ENCODE results near the gene HNF4A. TPM values are rescaled to one million over a fixed set of nuclear protein-coding genes. Genes with fewer than 3 reads are reported as not detected.

HNF4A gene
- total and polyA plus RNA-seq, 2 of the 13 experiments (the other 11 are each of a cell fraction or from before 2014, with no cell fraction given), result 80.9 to 169 TPM

- BruUV-seq (replicated peaks), result TSS peak; percentile 57
- ChIA-PET POLR2A (interaction anchor here (0.7 to 3.5 kb wide), 14 partner anchors 8 to 100 kb away, joined by 3 to 100 read pairs (median 5); partner anchors contain the start of genes HNF4A and TTPAL), CTCF (ENCODE audit: low intra/inter-chr PET ratio, low total read pairs) (interaction anchor here (1.3 kb wide), 1 partner anchor 18 kb away, joined by 5 read pairs; no protein-coding TSS in a partner anchor)
- in situ Hi-C loops (cut with HindIII; ENCODE audit: extremely low pct_ligation_motif_present, low pct_unique_long_range_greater_than_20kb), result no loop called here
- H3K27ac ChIP-seq (ENCODE audit: extremely low read length, insufficient read depth, low read length), result peak overlapping the region; percentile 68
- FAIRE-seq, result peak; percentile 54
- no peak; the same call in 2 of the 3 replicates for ATAC-seq
- no peaks in the 10 kb centered on the region; a peak in 1 of 5 replicates for H3K27me3 ChIP-seq (ENCODE audit: control insufficient read depth in 1 of 2, insufficient read depth in 2 of 2, low read length in 2 of 2)
- H2AFZ ChIP-seq (ENCODE audit: low read length), result no peak overlapping the region
- H4K20me1 ChIP-seq (ENCODE audit: insufficient read depth, low read length), result peaks cover 17% of the 10 kb centered on the region; the same call in 1 of the 2 replicates
- peak overlapping the region; percentile 80 for H3K9ac ChIP-seq (ENCODE audit: insufficient read depth, low read depth, low read length)
- peak overlapping the region; percentile 74 to 87 (median 84) for H3K4me3 ChIP-seq (replicated peaks in 1 of 3; ENCODE audit: insufficient read depth in 1 of 3, low read depth in 2 of 3, low read length in 3 of 3)
- intact Hi-C loops (cut with micrococcal nuclease; ENCODE audit: unreplicated experiment), result loop anchor here (1.0 to 2.0 kb wide), 3 partner anchors 9 to 59 kb away; no protein-coding TSS in a partner anchor
- 3% methylated on average over 17 of the region's 17 CpGs for WGBS (ENCODE audit: low lambda C conversion rate)
- H3K4me2 ChIP-seq (ENCODE audit: low read depth, low read length), result peak overlapping the region; percentile 91
- H3K4me1 ChIP-seq (ENCODE audit: insufficient read depth, low read length), result peaks cover 85% of the 10 kb centered on the region
- H3K9me3 ChIP-seq (ENCODE audit: low read length), result no peaks in the 10 kb centered on the region
- H3K79me2 ChIP-seq (ENCODE audit: insufficient read depth, low read length), result peaks cover 68% of the 10 kb centered on the region
- peaks cover 23 to 26% of the 10 kb centered on the region in 2 experiments for H3K36me3 ChIP-seq (replicated peaks in 1 of 2; ENCODE audit: control insufficient read depth in 1 of 2, insufficient read depth in 2 of 2, low read length in 2 of 2)
- DNase-seq (ENCODE audit: low spot score), result no peak
- TF ChIP-seq ZNF503 (CRISPR knock-in tag; IDR thresholded peaks at IDR 0.05), result no peak; the same call in 1 of the 2 replicates
- TF ChIP-seq NR1H2 (CRISPR knock-in tag; IDR thresholded peaks at IDR 0.05; ENCODE audit: borderline replicate concordance, low read depth), result no peak
- TF ChIP-seq ZNF773 (CRISPR knock-in tag; IDR thresholded peaks at IDR 0.05; ENCODE audit: borderline replicate concordance), result 0 out of 2 replicates have a peak, but pooled peaks have one; percentile 67
- TF ChIP-seq ZNF414 (CRISPR knock-in tag; IDR thresholded peaks at IDR 0.05), result 0 out of 2 replicates have a peak, but pooled peaks have one; percentile 21
- no peak for TF ChIP-seq PLRG1 (conservative IDR thresholded peaks at IDR 0.05)
- TF ChIP-seq FOXP1 (IDR thresholded peaks at IDR 0.05), result no peak
- no peak for TF ChIP-seq FOXP1 (CRISPR knock-in tag; IDR thresholded peaks at IDR 0.05)
- TF ChIP-seq ZNF557 (CRISPR knock-in tag; IDR thresholded peaks at IDR 0.05), result no peak
- TF ChIP-seq ZNF788 (CRISPR knock-in tag; IDR thresholded peaks at IDR 0.05; ENCODE audit: borderline replicate concordance), result no peak; the same call in 1 of the 2 replicates
- no peak; the same call in 1 of the 2 replicates for TF ChIP-seq TFE3 (CRISPR knock-in tag; IDR thresholded peaks at IDR 0.05)
- no peak for TF ChIP-seq ZKSCAN1 (IDR thresholded peaks at IDR 0.05; ENCODE audit: low read length)
- peak; percentile 74 for TF ChIP-seq RBFOX2 (IDR thresholded peaks at IDR 0.05; ENCODE audit: low read depth, low read length)
- no peak for TF ChIP-seq CEBPG (CRISPR knock-in tag; IDR thresholded peaks at IDR 0.05)
- TF ChIP-seq ZNF232 (CRISPR knock-in tag; IDR thresholded peaks at IDR 0.05; ENCODE audit: borderline replicate concordance), result peak; percentile 89
- no peak for TF ChIP-seq RBM22 (optimal IDR thresholded peaks at IDR 0.05; ENCODE audit: low read length)
- no peak for TF ChIP-seq NFIB (CRISPR knock-in tag; IDR thresholded peaks at IDR 0.05; ENCODE audit: borderline replicate concordance)
- no peak for TF ChIP-seq ZNF382 (CRISPR knock-in tag; IDR thresholded peaks at IDR 0.05; ENCODE audit: borderline replicate concordance)
- TF ChIP-seq GFI1 (CRISPR knock-in tag; IDR thresholded peaks at IDR 0.05; ENCODE audit: borderline replicate concordance), result peak; percentile 17; the same call in 1 of the 2 replicates
- no peak for TF ChIP-seq ZNF598 (CRISPR knock-in tag; IDR thresholded peaks at IDR 0.05; ENCODE audit: borderline replicate concordance)
- TF ChIP-seq PATZ1 (CRISPR knock-in tag; IDR thresholded peaks at IDR 0.05), result no peak
Measured at GRCh38 chr20:44401770-44402390, 46.4 kb downstream of the HNF4A start.
